HL-60 (cell line): ENCODE measurements around the gene OR8A1.
"Not testable (repeated sequence)": the region's sequence is repeated elsewhere in the genome, so short reads cannot be mapped to it uniquely, and the experiment has no call there.

Source experiments
- DNase-seq, 2 experiments: peaks; one replicate each; pipeline ENCODE4 v3.0.0-alpha.2; 2010 to 2020; ENCODE audit warnings: low read depth in 1 of 2, low spot score in 1 of 2
- H3K27ac ChIP-seq: fragments of 250-450 bp; sonication (Bioruptor Pico); replicated peaks from 2 replicates; pipeline ENCODE4 v1.5.1; 2020; ENCODE audit warnings: mild to moderate bottlenecking, moderate library complexity
- H3K27me3 ChIP-seq: fragments of 250-450 bp; sonication (Bioruptor Pico); 2 replicates; pipeline ENCODE4 v1.5.1; 2021; ENCODE audit warnings: mild to moderate bottlenecking, moderate library complexity; ENCODE audit not compliant: insufficient read depth, poor library complexity, severe bottlenecking
- H3K4me3 ChIP-seq: replicated peaks from 2 replicates; pipeline ENCODE4 v1.5.1; 2011; ENCODE audit warnings: mild to moderate bottlenecking, control low read depth, low read length; ENCODE audit not compliant: insufficient read depth
- CTCF ChIP-seq: IDR thresholded peaks from one replicate; pipeline ENCODE4 v1.5.1; 2011; ENCODE audit warnings: low read length, control low read depth, inconsistent platforms; ENCODE audit not compliant: insufficient read depth
- GABPA ChIP-seq: IDR thresholded peaks from 2 replicates; pipeline ENCODE4 v1.6.1; 2012; ENCODE audit warnings: low read depth
- POLR2AphosphoS5 ChIP-seq: IDR thresholded peaks from 2 replicates; pipeline ENCODE4 v1.6.1; 2012; ENCODE audit warnings: low read depth
- REST ChIP-seq: IDR thresholded peaks from 2 replicates; pipeline ENCODE4 v1.6.1; 2012; ENCODE audit warnings: low read depth; ENCODE audit not compliant: insufficient replicate concordance
- SPI1 ChIP-seq: IDR thresholded peaks from 2 replicates; pipeline ENCODE4 v1.6.1; 2012; ENCODE audit warnings: low read depth, mild to moderate bottlenecking, borderline replicate concordance

OR8A1 gene

GRCh38 chr11:124600621-124601320, 31.0 kb downstream of the OR8A1 start:
- Histone ChIP-seq H3K27me3 (peaks cover 3% of the 10 kb centered on the region), H3K4me3 (no peak overlapping the region), H3K27ac (no peak overlapping the region)
- no peak for DNase-seq
- no peak for TF ChIP-seq POLR2AphosphoS5
- no peak for TF ChIP-seq GABPA
- TF ChIP-seq CTCF, result no peak
- no peak for TF ChIP-seq REST
- no peak for TF ChIP-seq SPI1

GRCh38 chr11:124602193-124602592, 32.4 kb downstream of the OR8A1 start:
- no peak for TF ChIP-seq REST
- no peak for TF ChIP-seq POLR2AphosphoS5
- no peak for DNase-seq

GRCh38 chr11:124602723-124603122, 32.9 kb downstream of the OR8A1 start:
- H3K27me3 ChIP-seq, H3K4me3 ChIP-seq, H3K27ac ChIP-seq, DNase-seq: not testable (repeated sequence)

More at GRCh38 chr11:124602193-124602592, 32.4 kb downstream of the OR8A1 start:
- Histone ChIP-seq H3K4me3 (no peak overlapping the region), H3K27me3 (no peaks in the 10 kb centered on the region), H3K27ac (no peak overlapping the region)

GRCh38 chr11:124605719-124606118, 35.9 kb downstream of the OR8A1 start:
- TF ChIP-seq POLR2AphosphoS5 (no peak), SPI1 (peak; percentile 81), REST (no peak), CTCF (no peak), GABPA (peak; percentile 52; the same call in 1 of the 2 replicates)
- Histone ChIP-seq H3K4me3 (no peak overlapping the region), H3K27ac (peak overlapping the region; percentile 47), H3K27me3 (no peaks in the 10 kb centered on the region)
- peak; percentile 60 to 84 for DNase-seq
